ENCODE results near the gene ADGRA3. TPM values are rescaled to one million over a fixed set of nuclear protein-coding genes. Genes with fewer than 3 reads are reported as not detected.

ADGRA3 gene
- total RNA-seq, 2 experiments from 2014 or later: not detected

DNA sequence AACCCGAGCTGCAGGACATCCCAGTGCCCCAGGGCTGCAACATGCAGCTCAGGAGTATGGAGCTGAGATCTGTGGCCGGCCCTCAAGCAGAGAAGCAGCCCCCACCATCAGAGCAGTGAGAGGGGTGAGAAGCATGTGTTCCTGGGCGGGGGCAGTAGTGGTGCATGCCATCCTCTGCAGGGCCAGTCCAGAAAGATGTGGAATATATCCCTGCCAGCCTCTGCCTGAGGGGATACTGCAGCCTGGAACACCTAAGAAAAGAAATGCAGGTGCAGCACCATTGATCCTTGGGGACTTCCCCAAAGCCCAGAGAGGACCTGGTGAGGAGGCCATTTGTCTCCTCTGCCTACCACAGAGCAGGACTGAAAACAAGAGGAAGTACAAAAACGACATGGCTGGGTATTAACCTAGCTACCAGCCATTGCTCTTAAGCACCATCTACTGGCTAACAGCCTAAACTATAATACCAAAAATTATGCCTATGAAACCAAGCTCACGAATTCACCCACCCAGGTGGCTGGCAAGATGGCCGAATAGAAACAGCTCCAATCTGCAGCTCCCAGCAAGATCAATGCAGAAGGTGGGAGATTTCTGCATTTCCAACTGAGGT, 158.8 kb downstream of the ADGRA3 start:
- Histone ChIP-seq H3K4me3 (ENCODE audit: low read depth, low read length, poor library complexity, severe bottlenecking) (no peak overlapping the region), H3K9me2 (ENCODE audit: insufficient read depth, low read length) (no peaks in the 10 kb centered on the region), H4K20me1 (ENCODE audit: insufficient read depth, low read length) (no peaks in the 10 kb centered on the region), H3K27ac (ENCODE audit: low read depth, low read length, poor library complexity, severe bottlenecking) (no peak overlapping the region), H2AFZ (ENCODE audit: low read length) (no peak overlapping the region), H3K36me3 (ENCODE audit: insufficient read depth, low read length) (no peaks in the 10 kb centered on the region), H3K4me2 (ENCODE audit: low read length) (no peak overlapping the region), H3K9me3 (ENCODE audit: low read length) (no peaks in the 10 kb centered on the region), H3K79me2 (ENCODE audit: insufficient read depth, low read depth, low read length) (no peaks in the 10 kb centered on the region), H3K4me1 (ENCODE audit: insufficient read depth, low read length, poor library complexity, severe bottlenecking) (no peaks in the 10 kb centered on the region)
- intact Hi-C loops (cut with micrococcal nuclease; ENCODE audit: unreplicated experiment): no loop called here
- no peak for DNase-seq (ENCODE audit: low spot score)
- ChIA-PET CTCF (ENCODE audit: unreplicated experiment) (no interaction called here), POLR2A (interaction anchor here (1.6 kb wide), 1 partner anchor 19 kb away, joined by 4 read pairs; no protein-coding TSS in a partner anchor)
- TF ChIP-seq, protein P1, sequence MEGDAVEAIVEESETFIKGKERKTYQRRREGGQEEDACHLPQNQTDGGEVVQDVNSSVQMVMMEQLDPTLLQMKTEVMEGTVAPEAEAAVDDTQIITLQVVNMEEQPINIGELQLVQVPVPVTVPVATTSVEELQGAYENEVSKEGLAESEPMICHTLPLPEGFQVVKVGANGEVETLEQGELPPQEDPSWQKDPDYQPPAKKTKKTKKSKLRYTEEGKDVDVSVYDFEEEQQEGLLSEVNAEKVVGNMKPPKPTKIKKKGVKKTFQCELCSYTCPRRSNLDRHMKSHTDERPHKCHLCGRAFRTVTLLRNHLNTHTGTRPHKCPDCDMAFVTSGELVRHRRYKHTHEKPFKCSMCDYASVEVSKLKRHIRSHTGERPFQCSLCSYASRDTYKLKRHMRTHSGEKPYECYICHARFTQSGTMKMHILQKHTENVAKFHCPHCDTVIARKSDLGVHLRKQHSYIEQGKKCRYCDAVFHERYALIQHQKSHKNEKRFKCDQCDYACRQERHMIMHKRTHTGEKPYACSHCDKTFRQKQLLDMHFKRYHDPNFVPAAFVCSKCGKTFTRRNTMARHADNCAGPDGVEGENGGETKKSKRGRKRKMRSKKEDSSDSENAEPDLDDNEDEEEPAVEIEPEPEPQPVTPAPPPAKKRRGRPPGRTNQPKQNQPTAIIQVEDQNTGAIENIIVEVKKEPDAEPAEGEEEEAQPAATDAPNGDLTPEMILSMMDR (conservative IDR thresholded peaks at IDR 0.05; ENCODE audit: low read length): peak; percentile 31; the same call in 1 of the 2 replicates
- no peak for TF ChIP-seq EZH2phosphoT487 (IDR thresholded peaks at IDR 0.05; ENCODE audit: borderline replicate concordance, low read depth, low read length)
- no TSS peak for BruUV-seq (replicated peaks)

DNA sequence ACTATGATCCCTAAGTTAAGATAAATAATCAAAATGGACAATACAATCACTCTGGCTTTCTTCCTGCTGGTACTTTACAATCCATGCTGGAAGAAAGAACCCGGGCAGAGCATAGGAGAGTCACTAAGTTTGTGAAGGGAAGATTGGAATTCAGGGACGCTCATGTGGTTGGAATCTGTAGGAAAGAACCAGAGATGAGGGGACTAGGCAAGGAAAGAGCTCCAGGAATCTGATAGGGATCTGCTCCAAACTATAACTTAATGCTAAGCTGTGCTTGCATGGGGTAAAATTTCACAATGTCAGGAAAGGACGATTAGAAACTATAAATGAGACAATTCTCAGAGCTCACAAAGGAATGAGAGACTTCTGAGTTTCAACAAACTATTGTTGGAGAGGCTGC, 167.5 kb downstream of the ADGRA3 start:
- Histone ChIP-seq H3K4me3 (ENCODE audit: low read depth, low read length, poor library complexity, severe bottlenecking) (no peak overlapping the region), H3K27ac (ENCODE audit: low read depth, low read length, poor library complexity, severe bottlenecking) (no peak overlapping the region), H3K4me2 (ENCODE audit: low read length) (no peak overlapping the region), H2AFZ (ENCODE audit: low read length) (no peak overlapping the region), H3K9me2 (ENCODE audit: insufficient read depth, low read length) (no peaks in the 10 kb centered on the region), H3K36me3 (ENCODE audit: insufficient read depth, low read length) (no peaks in the 10 kb centered on the region), H4K20me1 (ENCODE audit: insufficient read depth, low read length) (no peaks in the 10 kb centered on the region), H3K4me1 (ENCODE audit: insufficient read depth, low read length, poor library complexity, severe bottlenecking) (no peaks in the 10 kb centered on the region), H3K9me3 (ENCODE audit: low read length) (no peaks in the 10 kb centered on the region), H3K79me2 (ENCODE audit: insufficient read depth, low read depth, low read length) (no peaks in the 10 kb centered on the region)
- ChIA-PET POLR2A (no interaction called here), CTCF (ENCODE audit: unreplicated experiment) (no interaction called here)
- no TSS peak for BruUV-seq (replicated peaks)
- intact Hi-C loops (cut with micrococcal nuclease; ENCODE audit: unreplicated experiment): no loop called here
- DNase-seq (ENCODE audit: low spot score): no peak
- TF ChIP-seq, protein P1 (conservative IDR thresholded peaks at IDR 0.05; ENCODE audit: low read length): no peak
- no peak for TF ChIP-seq EZH2phosphoT487 (IDR thresholded peaks at IDR 0.05; ENCODE audit: borderline replicate concordance, low read depth, low read length)

DNA sequence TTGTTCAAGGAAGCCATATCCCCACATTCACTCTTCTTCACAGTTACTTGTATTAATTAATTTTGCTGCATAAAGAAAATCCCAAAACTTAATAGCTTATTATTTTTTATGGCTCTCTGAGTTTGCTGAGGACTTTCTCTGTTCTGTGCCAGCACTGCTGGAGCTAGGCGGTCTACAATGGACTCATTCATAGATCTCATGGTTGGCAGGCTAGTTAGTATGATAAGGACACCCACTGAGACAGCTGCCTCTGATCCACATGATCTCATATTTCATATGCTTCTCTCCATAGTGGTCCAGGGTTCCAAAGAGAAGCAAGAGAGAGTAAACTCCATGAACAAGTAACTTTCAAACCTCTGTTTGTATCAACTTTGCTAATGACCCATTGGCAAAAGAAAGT, 170.2 kb downstream of the ADGRA3 start:
- no peaks in the 10 kb centered on the region for H3K79me2 ChIP-seq (ENCODE audit: insufficient read depth, low read depth, low read length)
- BruUV-seq (replicated peaks): no TSS peak
- H3K27ac ChIP-seq (ENCODE audit: low read depth, low read length, poor library complexity, severe bottlenecking): no peak overlapping the region
- H3K9me2 ChIP-seq (ENCODE audit: insufficient read depth, low read length): no peaks in the 10 kb centered on the region
- H3K4me1 ChIP-seq (ENCODE audit: insufficient read depth, low read length, poor library complexity, severe bottlenecking): no peaks in the 10 kb centered on the region
- intact Hi-C loops (cut with micrococcal nuclease; ENCODE audit: unreplicated experiment): no loop called here
- no peak overlapping the region for H3K4me3 ChIP-seq (ENCODE audit: low read depth, low read length, poor library complexity, severe bottlenecking)
- no peak overlapping the region for H3K4me2 ChIP-seq (ENCODE audit: low read length)
- no peak overlapping the region for H2AFZ ChIP-seq (ENCODE audit: low read length)
- TF ChIP-seq, protein P1 (conservative IDR thresholded peaks at IDR 0.05; ENCODE audit: low read length): no peak
- no peak for TF ChIP-seq EZH2phosphoT487 (IDR thresholded peaks at IDR 0.05; ENCODE audit: borderline replicate concordance, low read depth, low read length)
- ChIA-PET POLR2A (no interaction called here), CTCF (ENCODE audit: unreplicated experiment) (no interaction called here)
- H4K20me1 ChIP-seq (ENCODE audit: insufficient read depth, low read length): no peaks in the 10 kb centered on the region
- no peak for DNase-seq (ENCODE audit: low spot score)
- no peaks in the 10 kb centered on the region for H3K9me3 ChIP-seq (ENCODE audit: low read length)
- no peaks in the 10 kb centered on the region for H3K36me3 ChIP-seq (ENCODE audit: insufficient read depth, low read length)

Data from OCI-LY7 (cell line).